Mucosa of rectum (tissue), 2 donors: ENCODE results near the gene PRKX.
"Not testable (repeated sequence)": the region's sequence is repeated elsewhere in the genome, so short reads cannot be mapped to it uniquely, and the experiment has no call there.

Experiments
- H3K27ac ChIP-seq, 2 donors: one replicate each; pipeline ENCODE4 v1.7.0; 2013; ENCODE audit warnings: inconsistent platforms in 2 of 2, low read depth in 2 of 2, low read length in 2 of 2
- H3K27me3 ChIP-seq, 2 donors: one replicate each; pipeline ENCODE4 v1.7.0; 2013; ENCODE audit warnings: low read length in 2 of 2; ENCODE audit not compliant: control insufficient read depth in 2 of 2, insufficient read depth in 2 of 2
- H3K36me3 ChIP-seq, 2 donors: one replicate each; pipeline ENCODE4 v1.7.0; 2013; ENCODE audit warnings: low read length in 2 of 2; ENCODE audit not compliant: control insufficient read depth in 2 of 2, insufficient read depth in 2 of 2
- H3K4me1 ChIP-seq, 2 donors: one replicate each; pipeline ENCODE4 v1.7.0; 2013; ENCODE audit warnings: low read length in 2 of 2, mild to moderate bottlenecking in 1 of 2; ENCODE audit not compliant: control insufficient read depth in 2 of 2, insufficient read depth in 2 of 2
- H3K4me3 ChIP-seq, 2 donors: one replicate each; pipeline ENCODE4 v1.7.0; 2013; ENCODE audit warnings: low read length in 2 of 2
- H3K9ac ChIP-seq, 2 donors: one replicate each; pipeline ENCODE4 v1.7.0; 2013; ENCODE audit warnings: low read length in 2 of 2, low read depth in 1 of 2, mild to moderate bottlenecking in 1 of 2
- H3K9me3 ChIP-seq, 2 donors: one replicate each; pipeline ENCODE4 v1.7.0; 2013; ENCODE audit warnings: low read length in 2 of 2; ENCODE audit not compliant: control insufficient read depth in 2 of 2
- donor health status: healthy.
- donor health status: Normal muscosa, but diverticular disease.

PRKX gene

GRCh38 chrX:3560010-3560409, 153.4 kb downstream of the PRKX start:
- H3K9me3 ChIP-seq, H3K4me3 ChIP-seq, H3K9ac ChIP-seq: not testable (repeated sequence)

More at GRCh38 chrX:3560010-3560409, 153.4 kb downstream of the PRKX start:
- not testable (repeated sequence) for H3K36me3 ChIP-seq, H3K27me3 ChIP-seq, H3K27ac ChIP-seq, H3K4me1 ChIP-seq
